Panc1 (cell line): Measurements from ENCODE around the gene PSMB10.

Source experiments
- POLR2AphosphoS5 ChIP-seq: IDR thresholded peaks from 2 replicates; pipeline ENCODE4 v1.6.1; 2012; ENCODE audit warnings: mild to moderate bottlenecking, low read depth, low read length, moderate library complexity
- SIN3A ChIP-seq: IDR thresholded peaks from 2 replicates; pipeline ENCODE4 v1.6.1; 2012; ENCODE audit warnings: low read depth, mild to moderate bottlenecking, low read length, moderate library complexity, borderline replicate concordance; ENCODE audit not compliant: insufficient read depth
- TF ChIP-seq, protein P1 (sequence below): fragments of 450-650 bp; IDR thresholded peaks from 2 replicates; pipeline ENCODE4 v1.5.1; 2017; ENCODE audit warnings: mild to moderate bottlenecking

DNA sequence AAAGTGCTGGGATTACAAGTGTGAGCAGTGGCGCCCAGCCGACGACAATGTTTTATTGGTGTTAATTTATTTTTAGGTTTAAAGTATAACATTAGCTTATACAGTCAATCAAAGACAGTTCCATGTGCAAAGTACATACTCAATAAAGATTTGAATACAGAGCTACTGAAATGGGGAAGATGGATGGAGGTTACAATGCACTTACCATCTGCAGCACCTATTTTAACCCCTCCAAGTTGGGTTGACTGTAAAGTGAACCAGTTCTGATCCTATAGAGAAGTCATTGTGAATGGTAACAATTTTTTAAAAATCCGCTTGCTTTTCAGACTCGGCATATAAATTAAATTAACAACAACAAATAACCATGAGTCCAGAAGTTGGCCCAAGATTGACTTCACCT is 44.3 kb downstream of the PSMB10 start:
- TF ChIP-seq, protein P1, sequence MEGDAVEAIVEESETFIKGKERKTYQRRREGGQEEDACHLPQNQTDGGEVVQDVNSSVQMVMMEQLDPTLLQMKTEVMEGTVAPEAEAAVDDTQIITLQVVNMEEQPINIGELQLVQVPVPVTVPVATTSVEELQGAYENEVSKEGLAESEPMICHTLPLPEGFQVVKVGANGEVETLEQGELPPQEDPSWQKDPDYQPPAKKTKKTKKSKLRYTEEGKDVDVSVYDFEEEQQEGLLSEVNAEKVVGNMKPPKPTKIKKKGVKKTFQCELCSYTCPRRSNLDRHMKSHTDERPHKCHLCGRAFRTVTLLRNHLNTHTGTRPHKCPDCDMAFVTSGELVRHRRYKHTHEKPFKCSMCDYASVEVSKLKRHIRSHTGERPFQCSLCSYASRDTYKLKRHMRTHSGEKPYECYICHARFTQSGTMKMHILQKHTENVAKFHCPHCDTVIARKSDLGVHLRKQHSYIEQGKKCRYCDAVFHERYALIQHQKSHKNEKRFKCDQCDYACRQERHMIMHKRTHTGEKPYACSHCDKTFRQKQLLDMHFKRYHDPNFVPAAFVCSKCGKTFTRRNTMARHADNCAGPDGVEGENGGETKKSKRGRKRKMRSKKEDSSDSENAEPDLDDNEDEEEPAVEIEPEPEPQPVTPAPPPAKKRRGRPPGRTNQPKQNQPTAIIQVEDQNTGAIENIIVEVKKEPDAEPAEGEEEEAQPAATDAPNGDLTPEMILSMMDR, result no peak
- TF ChIP-seq POLR2AphosphoS5, result no peak
- no peak for TF ChIP-seq SIN3A
